Activated CD4-positive, alpha-beta T cell treated with anti-CD3 and anti-CD28 coated beads, Interleukin-2, Interleukin-4, amounts not matched to agents 100 ng/mL and 50 ng/mL, durations not matched to agents 16 hours and 8 hours (primary cell): ENCODE results near the gene OR6T1.

ENCODE experiments used
- DNase-seq: peaks from one replicate; pipeline ENCODE4 v3.0.0-alpha.2; 2020; ENCODE audit warnings: low spot score

OR6T1 gene, protein sequence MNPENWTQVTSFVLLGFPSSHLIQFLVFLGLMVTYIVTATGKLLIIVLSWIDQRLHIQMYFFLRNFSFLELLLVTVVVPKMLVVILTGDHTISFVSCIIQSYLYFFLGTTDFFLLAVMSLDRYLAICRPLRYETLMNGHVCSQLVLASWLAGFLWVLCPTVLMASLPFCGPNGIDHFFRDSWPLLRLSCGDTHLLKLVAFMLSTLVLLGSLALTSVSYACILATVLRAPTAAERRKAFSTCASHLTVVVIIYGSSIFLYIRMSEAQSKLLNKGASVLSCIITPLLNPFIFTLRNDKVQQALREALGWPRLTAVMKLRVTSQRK

DNA sequence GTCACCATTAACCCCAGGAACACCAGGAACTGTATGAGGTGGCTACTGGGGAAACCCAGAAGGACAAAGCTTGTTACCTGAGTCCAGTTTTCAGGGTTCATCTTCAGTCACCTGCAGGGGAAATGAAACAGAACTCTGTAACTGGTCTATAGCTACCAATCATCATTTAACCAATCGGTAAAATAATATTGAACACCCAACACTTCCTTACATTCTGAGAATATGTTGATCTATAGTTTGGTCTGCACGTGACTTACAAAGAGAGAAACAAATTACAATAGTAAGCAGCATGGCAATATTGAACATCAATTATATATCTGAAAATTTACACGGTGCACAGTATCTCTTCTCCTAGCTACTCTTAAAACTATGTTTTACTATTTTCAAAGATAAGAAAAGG lies at the start of gene OR6T1:
Gene OR6T1, minus strand, starts transcription at position 101 of the 400 bp plus-strand sequence. Its CDS starts 0 bp downstream, at position 101.
- DNase-seq, result no peak

DNA sequence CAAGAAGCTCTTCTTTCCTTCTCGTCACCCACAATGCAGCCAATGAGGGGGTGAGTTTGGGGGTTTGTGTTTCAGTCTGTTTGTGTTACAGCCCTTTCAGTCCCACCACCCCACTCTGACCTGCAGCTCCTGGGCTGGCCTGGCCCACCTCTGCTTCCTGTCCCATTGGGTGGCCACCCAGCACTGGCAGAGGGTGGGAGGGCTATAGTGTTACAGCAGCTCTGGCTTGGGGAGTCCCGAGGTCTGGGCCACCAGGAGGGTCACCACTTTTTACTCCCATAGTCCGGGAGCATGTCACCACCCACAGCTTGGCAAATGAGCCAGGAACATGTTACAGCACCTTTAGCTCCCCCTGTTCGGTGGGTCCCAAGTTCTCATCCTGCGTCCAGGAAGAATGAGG lies 35.7 kb upstream of the OR6T1 start:
- no peak for DNase-seq

DNA sequence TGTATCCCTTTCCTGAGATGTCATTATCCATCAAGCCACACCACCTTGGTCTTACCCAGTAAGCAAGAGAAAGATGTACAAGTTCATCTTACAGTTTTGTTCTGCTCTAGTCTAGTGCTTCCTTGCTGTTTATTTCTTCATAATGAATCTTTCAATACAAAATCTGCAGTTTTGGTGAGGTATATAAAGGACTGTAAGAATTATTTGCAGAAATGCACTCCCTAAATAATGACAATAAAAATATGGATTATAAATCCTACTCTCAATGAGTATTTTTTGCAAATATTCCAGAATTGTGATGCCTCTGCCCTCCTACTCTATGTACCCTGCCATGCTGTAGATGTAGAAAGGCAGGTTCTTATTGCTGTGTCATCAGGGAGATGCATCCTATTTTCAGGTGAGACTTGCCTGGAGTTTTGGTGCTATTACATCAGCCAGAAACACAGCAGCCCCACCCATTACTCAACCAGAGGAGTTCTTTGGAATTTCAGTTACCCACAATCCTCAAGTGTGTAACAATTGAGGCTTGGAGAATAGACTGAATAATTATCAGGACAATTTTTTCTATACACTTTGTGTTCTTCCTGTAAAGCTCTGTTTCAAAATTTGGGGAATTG lies 34.2 kb upstream of the OR6T1 start, which contains the start of gene OR10S1:
Gene OR10S1, minus strand, starts transcription at position 51 of the 617 bp plus-strand sequence. CDS start 117 bp downstream, outside the sequence.
- no peak for DNase-seq

DNA sequence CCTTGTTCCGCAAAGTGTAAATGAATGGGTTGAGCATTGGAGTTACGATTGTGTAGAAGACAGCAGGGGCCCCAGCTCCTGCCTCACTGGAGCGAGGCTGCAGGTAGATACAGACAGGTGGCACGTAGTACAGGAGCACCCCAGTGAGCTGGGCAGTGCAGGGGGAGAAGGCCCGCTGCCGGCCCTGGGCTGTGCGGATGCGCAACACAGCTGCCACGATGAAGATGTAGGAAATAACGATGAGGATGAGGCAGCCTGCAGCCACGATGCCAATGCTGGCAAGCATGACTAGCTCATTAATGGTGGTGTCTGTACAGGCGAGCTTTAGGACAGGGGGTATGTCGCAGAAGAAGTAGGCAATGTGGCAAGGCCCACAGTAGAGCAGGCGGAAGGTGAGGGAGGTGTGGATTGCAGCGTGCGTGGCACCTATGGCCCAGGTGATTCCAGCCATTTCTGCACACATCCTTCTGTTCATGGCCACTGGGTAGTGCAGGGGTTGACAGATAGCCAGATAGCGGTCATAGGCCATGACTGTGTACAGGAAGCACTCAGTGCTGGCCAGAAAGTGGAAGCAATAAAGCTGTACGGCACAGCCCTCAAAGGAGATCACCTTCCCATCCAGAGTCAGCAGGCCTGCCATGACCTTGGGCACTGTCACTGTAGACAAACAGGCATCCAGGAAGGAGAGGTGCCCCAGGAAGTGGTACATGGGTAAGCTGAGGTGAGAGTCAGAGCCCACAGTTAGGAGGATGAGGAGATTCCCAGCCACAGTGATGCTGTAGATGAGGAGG lies 33.3 kb upstream of the OR6T1 start:
- no peak for DNase-seq

DNA sequence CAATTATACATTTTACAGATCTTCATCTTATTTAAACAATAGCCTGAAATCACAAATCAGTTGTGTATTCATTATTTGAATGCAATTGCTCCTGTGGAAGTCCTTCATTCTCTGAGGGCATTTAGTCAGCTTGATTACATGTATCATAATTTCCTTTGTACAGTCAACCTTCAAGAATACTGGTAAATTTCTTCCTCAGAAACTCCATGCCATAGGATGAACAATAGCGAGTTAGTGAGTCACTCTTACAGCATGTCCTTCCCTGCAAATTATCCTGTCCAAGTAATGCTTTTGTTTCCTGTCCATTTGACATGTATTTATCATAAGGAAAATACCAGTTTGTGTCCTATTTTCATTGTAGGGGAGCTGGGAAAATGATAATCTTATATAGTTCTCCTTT lies 30.2 kb upstream of the OR6T1 start:
- DNase-seq, result no peak

DNA sequence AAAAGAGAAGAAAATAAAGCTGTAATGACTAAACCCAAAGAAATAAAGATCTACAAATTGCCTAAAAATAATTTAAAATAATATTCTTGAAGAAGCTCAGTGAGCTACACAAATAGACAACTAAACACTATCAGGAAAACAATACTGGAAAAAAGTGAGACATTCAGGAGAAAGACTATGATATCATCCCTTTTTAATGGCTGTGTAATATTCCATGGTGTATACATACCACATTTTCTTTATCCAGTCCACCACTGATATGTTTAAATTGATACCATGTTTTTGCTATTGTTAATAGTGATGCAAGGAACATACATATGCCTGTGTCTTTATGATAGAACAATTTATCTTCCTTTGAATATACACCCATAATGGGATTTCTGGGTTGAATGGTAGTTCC lies 13.1 kb upstream of the OR6T1 start:
- no peak for DNase-seq

DNA sequence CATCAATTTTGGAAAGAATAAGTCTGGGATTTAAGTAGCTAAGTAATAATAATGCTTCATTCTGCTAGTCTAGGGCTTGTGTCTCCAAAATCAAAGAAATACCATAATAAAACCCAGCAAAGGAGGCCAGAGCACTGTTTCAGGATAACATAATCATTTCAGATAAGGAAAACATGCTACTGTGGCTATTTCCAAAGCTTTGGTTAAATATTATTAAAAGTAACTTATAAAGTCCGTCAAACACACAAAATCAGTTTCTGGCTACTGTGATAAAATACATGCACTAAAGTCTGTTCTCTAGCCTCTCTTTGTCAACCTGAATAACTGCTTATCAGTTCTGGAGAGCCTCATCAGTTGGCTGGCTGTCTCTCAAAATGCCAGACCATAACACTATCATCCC lies 1.5 kb upstream of the OR6T1 start:
- no peak for DNase-seq

DNA sequence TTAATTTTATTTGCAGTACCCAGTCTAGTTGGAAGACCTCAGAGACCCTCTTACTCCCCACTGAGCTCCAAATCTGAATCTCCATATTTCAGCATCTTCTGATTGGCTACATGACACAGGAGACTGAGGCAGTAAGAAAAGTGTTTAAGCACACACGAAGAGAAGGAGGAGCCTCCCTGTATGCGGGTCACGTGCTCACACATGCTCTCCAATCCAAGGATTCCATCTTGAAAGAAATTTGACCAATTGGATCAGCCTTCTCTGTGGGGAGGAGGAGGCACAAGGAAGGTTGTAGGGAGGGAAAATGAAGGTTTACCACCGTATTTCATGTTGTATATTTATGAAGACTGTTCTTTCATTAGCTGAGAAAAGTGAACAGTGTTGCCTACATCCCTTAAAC lies 1.2 kb downstream of the OR6T1 start:
- no peak for DNase-seq

DNA sequence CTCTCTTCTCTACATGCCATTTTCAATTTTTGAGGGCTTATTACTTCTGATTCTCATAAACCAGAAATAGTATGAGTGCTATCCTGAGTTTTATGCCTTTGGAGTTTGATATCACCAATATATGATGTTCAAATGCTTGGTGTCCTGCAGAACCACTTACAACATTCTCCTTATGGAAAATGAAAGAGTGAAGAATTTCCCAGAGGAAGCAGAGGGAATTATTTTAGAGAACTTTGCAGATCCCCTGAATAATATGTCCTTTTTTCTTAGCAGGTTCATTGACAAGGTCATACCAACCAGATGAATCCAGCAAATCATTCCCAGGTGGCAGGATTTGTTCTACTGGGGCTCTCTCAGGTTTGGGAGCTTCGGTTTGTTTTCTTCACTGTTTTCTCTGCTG lies 4.3 kb downstream of the OR6T1 start, which contains the start of gene OR4D5:
Gene OR4D5, plus strand, starts transcription at position 301 of the 400 bp plus-strand sequence. Its CDS starts 0 bp downstream, at position 301.
- no peak for DNase-seq

DNA sequence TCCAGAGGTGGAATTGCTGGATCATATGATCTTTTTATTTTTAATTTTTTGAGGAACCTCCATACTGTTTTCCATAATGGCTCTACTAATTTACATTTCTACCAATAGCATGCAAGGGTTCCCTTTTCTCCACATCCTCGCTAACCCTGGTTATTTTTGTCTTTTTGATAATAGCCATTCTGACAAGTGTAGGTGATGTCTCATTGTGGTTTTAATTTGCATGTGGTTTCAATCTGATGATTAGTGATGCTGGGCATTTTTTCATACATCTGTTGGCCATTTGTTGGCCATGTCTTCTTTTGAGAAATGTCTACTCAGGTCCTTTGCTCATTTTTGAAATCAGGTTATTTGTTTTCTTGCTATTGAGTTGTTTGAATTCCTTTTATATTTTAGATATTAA lies 19.6 kb downstream of the OR6T1 start:
- DNase-seq, result no peak

DNA sequence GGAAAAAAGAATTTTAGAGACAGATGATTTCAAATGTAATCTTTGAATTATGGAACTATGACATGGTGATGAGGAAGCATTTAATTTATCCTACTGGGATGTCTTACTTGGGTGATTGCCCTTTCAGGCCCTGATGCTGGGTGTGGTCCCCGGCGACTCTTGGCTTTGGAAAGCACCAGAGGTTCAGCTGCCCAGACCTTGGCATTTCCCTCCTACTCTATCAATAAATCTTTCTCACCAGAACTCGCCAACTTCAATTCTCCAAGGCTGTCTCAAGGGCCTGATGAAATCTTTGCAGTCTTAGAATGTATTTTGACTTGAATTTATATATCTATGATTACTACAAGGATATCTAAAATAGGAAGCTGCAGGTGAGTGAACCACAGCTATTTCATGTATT lies 22.7 kb downstream of the OR6T1 start:
- no peak for DNase-seq

DNA sequence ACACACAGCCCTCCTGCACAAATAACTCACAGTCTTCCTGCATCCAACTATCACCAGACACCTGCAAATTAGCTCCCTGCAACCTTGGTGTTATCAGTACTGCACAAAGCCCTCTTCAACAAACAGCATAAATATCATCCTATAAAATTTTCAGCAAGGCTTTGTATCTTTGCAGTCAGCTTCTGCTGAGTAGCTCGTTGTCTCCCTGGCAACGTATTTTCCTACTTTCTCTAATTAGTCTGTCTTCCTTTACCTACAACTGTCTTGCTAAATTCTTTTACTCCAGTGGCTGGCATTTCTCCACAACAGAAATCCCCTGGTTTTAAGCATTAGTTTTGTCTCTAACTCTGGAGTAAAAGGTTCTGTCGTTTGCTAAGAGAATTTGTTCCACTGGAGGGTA lies 37.8 kb downstream of the OR6T1 start:
- DNase-seq, result no peak

DNA sequence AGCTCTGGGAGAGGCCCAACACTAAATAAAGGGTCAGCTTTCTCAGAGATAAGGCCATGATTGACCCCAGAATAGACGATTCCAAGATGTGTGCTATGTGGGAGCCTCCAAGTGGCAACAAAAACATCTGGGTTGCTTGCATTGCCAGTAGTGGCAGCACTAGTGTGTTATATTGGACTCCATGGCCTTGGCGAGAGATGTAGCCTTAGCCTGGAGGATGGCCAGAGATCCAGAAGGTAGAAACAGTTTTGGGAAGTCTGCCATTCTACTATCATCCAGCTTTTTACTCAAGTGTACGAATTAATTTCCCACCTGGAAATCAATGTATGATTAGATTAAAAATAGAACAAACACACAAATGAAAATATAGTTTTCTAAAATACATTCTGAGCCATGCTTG lies 38.7 kb downstream of the OR6T1 start:
- no peak for DNase-seq

DNA sequence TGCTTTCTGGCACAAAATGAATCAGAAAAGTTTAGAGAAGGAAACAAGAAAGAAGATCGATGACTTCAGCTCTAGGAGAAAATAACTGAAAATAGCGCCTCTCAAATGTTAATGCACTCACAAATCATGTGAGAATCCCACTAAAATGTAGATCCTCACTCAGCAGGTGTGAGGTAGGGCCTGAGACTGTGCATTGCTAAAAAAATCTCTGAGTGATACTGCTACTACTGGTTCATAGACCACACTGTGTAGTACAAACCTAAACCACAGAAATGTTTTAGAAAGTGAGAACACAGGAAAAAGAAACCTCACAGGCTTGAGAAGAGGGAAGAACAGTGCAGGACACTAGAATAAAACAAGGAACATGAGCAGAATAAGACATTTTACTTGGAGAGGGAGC lies 39.7 kb downstream of the OR6T1 start:
- DNase-seq, result peak; percentile 11

DNA sequence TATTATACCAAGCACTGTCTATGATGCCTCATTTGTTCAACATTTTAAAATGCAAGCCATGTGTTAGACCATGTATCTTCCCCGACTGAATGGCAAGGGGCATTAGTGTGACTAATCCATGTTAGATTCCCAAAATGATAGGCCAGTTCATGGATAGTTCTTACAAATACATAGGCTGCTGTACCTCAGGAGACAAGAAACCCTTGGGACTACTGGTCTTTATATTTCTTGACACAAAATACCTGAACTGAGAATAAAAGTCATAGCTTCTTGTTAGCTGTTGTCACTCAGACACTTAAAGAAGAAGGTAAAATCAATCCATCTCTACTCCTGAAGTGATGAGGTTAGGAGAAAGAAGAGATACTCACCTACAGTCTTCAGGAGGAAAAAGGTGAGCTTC lies 41.8 kb downstream of the OR6T1 start, which contains the start of gene OR8D4:
Gene OR8D4, plus strand, starts transcription at position 301 of the 400 bp plus-strand sequence. CDS start 4,265 bp downstream, outside the sequence.
- DNase-seq, result no peak

DNA sequence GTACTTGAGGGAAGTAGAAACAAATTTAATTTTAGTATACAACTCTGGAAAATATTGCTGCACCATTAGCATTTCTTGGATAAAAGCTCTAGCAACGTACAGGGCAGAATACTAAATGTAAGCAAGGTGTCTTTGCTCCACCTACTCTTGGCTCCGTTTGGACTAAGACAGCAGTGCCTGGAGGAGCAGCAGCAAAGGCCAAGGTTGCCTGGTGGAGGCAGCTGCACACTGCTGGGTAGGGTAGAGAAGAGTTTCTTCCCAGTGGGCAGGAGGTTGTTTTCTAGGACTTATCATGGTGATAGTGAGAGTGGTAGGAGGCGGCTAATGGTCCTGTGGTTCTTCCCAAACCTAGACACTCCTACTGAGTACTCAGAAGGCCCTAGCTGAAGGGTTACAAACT lies 43.8 kb downstream of the OR6T1 start:
- no peak for DNase-seq
